Measurements from ENCODE around the gene ZNF335.

GRCh38 chr20:45944151-45944964 is 27.6 kb downstream of the ZNF335 start:
- TF ChIP-seq, protein P1, sequence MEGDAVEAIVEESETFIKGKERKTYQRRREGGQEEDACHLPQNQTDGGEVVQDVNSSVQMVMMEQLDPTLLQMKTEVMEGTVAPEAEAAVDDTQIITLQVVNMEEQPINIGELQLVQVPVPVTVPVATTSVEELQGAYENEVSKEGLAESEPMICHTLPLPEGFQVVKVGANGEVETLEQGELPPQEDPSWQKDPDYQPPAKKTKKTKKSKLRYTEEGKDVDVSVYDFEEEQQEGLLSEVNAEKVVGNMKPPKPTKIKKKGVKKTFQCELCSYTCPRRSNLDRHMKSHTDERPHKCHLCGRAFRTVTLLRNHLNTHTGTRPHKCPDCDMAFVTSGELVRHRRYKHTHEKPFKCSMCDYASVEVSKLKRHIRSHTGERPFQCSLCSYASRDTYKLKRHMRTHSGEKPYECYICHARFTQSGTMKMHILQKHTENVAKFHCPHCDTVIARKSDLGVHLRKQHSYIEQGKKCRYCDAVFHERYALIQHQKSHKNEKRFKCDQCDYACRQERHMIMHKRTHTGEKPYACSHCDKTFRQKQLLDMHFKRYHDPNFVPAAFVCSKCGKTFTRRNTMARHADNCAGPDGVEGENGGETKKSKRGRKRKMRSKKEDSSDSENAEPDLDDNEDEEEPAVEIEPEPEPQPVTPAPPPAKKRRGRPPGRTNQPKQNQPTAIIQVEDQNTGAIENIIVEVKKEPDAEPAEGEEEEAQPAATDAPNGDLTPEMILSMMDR (IDR thresholded peaks at IDR 0.05): no peak
- no peak for TF ChIP-seq POLR2A (IDR thresholded peaks at IDR 0.05)
